Choroid plexus epithelial cell (primary cell): Measurements from ENCODE around the gene FCER2.
"Not testable (repeated sequence)": the region's sequence is repeated elsewhere in the genome, so short reads cannot be mapped to it uniquely, and the experiment has no call there.

Experiments used
- DNase-seq: peaks from one replicate; pipeline ENCODE4 v3.0.0-alpha.2; 2010; ENCODE audit warnings: low read depth
- H3K4me3 ChIP-seq: 2 replicates; pipeline ENCODE4 v1.5.1; 2011; ENCODE audit warnings: low read depth, mild to moderate bottlenecking, control low read depth, low read length, moderate library complexity
- TF ChIP-seq, protein P1 (sequence below): conservative IDR thresholded peaks from 2 replicates; pipeline ENCODE4 v1.5.1; 2011; ENCODE audit warnings: low read depth, mild to moderate bottlenecking, control low read depth, inconsistent platforms, low read length, moderate library complexity

Gene FCER2

DNA sequence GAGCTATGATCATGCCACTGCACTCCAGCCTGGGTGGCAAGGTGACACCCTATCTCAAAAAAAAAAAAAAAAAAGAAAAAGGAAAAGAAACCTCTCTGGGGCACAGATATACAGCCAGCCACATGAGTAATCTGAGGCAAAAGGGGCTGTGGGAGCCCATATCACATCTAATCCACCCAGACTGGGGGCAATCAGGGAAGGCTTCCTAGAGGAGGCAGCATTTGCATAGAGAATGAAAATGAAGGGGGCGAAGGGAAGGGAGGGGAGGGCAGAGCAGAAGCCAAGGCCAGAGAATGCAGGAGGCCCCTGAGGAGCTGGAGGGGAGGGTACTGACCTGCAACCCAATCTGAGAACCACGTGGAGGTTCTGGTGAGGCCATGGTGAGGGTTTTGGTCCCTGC, 51.8 kb downstream of the FCER2 start:
- TF ChIP-seq, protein P1, sequence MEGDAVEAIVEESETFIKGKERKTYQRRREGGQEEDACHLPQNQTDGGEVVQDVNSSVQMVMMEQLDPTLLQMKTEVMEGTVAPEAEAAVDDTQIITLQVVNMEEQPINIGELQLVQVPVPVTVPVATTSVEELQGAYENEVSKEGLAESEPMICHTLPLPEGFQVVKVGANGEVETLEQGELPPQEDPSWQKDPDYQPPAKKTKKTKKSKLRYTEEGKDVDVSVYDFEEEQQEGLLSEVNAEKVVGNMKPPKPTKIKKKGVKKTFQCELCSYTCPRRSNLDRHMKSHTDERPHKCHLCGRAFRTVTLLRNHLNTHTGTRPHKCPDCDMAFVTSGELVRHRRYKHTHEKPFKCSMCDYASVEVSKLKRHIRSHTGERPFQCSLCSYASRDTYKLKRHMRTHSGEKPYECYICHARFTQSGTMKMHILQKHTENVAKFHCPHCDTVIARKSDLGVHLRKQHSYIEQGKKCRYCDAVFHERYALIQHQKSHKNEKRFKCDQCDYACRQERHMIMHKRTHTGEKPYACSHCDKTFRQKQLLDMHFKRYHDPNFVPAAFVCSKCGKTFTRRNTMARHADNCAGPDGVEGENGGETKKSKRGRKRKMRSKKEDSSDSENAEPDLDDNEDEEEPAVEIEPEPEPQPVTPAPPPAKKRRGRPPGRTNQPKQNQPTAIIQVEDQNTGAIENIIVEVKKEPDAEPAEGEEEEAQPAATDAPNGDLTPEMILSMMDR, result no peak
- DNase-seq, result no peak
- no peak overlapping the region for H3K4me3 ChIP-seq

DNA sequence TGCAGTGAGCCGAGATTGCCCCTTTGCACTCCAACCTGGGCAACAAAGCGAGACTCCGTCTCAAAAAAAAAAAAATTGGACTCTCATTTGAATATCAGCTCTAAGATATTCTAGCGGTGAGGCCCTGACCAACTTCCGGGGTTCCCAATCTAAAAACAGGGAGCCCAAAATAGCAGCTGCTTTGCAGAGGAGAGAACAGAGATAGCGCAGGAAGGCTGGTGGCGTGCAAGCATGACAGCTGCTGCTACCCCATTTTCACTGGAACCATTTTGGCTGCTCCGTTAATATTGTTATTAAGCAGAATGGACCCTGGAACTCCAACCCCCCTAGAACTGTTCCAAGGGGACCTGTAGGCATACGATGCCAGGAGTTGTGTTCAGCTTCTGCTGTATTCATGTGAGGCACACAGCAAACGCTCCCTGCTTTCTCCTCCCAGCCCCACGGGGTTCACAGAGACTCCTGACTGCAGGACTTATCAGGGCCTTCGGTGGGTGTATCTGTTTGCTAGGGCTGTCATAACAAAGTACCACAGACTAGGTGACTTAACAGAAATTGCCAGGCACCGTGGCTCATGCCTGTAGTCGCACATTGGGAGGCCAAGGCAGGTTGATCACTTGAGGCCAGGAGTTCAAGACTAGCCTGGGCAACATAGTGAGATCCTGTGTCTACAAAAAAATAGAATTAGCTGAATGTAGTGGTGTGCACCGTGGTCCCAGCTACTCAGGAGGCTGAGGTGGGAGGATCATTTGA, 53.5 kb downstream of the FCER2 start:
- H3K4me3 ChIP-seq, result no peak overlapping the region
- DNase-seq, result no peak
- TF ChIP-seq, protein P1, result no peak

DNA sequence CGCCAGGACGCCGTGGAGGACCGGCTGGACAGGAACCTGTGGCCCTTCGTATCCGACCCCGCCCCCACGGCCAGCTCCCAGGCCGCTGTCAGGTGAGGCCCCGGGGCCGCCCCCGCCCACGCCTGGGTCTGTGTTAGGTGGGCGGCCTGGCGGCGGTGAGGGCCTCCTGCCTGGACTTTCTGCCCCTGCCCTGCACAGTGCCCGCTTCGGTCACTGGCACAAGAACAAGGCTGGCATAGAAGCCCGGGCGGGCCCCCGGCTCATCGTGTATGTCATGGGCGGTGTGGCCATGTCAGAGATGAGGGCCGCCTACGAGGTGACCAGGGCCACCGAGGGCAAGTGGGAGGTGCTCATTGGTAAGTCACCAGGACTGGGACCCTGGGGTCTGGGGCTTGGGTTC, 54.8 kb downstream of the FCER2 start:
- TF ChIP-seq, protein P1, result no peak
- H3K4me3 ChIP-seq, result no peak overlapping the region
- DNase-seq, result no peak

DNA sequence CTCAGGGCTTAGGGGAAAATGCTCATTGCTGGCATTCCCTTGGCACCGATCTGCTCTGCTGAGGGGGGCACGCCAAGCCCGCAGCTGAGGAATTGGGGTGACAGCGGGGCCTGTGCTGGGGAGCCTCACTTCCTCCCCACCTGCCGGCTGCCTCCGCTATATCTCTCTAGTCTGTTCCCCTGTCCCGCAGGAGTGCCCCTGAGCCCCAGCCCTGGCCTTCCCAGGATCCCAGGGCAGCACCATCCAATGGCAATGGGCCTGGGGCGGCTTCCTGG, 55.6 kb downstream of the FCER2 start:
- H3K4me3 ChIP-seq, result no peak overlapping the region
- TF ChIP-seq, protein P1, result no peak
- DNase-seq, result no peak

DNA sequence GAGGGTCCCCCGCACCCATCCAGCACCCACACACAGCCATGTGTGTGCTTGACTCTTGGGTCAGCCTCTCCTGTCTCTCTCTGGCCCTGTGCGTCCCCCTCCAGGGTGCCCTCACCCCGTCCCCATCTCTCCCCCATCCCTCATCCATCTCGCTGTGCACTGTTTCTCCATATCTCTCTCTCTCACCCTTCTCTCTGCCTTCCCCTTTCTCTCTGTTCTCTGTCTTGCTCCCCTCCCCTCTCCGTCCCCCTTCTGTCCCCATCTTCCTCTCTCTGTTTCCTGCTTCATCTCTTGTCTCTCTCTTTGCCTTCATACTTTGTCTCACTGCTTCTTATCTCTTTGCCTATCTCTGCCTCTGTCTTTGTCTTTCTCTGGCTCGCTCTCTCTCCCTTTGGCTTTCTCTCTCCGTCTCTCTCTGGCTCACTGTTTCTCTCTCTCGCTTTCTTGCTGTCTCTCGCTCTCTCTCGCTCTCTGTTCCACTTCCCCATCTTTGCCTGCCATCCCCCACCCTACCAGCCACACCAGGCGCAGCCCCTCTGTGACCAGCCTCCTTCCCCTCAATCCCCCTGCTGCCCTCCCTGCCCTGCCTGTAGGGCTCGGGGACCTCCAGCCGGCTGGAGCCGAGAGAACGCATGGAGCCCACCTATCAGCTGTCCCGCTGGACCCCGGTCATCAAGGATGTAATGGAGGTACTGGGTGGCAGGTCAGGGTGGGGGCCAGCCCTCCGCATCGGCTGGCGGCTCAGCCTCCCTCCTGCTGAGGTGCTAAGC, 56.1 kb downstream of the FCER2 start:
- TF ChIP-seq, protein P1, result no peak
- H3K4me3 ChIP-seq, result no peak overlapping the region
- no peak for DNase-seq

DNA sequence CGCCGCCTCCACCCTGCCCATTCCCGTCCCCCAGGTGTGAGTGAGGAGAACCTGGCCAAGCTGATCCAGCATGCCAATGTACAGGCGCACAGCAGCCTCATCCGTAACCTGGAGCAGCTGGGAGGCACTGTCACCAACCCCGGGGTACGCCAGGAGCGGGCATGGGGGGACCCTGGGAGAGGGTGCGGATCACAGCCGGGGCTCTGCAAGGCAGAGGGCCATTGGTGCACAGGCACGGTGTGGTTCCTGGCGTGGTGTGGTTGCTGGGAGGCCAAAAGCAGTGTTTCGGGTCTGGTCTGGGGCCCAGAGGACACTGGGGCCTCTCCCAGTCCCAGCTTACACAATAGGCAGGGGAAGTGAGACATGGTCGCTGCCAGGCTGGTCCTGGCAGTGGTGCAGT, 56.8 kb downstream of the FCER2 start:
- H3K4me3 ChIP-seq, result no peak overlapping the region
- no peak for DNase-seq
- TF ChIP-seq, protein P1, result no peak

DNA sequence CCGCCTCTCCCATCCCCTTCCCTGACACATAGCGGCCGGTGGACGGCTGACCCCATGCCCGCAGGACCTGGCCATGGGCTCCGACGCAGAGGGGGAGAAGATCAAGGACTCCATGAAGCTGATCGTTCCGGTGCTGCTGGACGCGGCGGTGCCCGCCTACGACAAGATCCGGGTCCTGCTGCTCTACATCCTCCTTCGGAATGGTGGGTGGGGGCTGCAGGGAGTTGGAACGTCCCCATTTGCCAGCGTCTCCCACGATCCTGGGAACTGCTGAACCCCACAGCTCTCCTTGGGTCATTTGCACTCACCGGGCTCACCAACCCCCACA, 57.4 kb downstream of the FCER2 start:
- TF ChIP-seq, protein P1, result no peak
- no peak for DNase-seq
- H3K4me3 ChIP-seq, result no peak overlapping the region

DNA sequence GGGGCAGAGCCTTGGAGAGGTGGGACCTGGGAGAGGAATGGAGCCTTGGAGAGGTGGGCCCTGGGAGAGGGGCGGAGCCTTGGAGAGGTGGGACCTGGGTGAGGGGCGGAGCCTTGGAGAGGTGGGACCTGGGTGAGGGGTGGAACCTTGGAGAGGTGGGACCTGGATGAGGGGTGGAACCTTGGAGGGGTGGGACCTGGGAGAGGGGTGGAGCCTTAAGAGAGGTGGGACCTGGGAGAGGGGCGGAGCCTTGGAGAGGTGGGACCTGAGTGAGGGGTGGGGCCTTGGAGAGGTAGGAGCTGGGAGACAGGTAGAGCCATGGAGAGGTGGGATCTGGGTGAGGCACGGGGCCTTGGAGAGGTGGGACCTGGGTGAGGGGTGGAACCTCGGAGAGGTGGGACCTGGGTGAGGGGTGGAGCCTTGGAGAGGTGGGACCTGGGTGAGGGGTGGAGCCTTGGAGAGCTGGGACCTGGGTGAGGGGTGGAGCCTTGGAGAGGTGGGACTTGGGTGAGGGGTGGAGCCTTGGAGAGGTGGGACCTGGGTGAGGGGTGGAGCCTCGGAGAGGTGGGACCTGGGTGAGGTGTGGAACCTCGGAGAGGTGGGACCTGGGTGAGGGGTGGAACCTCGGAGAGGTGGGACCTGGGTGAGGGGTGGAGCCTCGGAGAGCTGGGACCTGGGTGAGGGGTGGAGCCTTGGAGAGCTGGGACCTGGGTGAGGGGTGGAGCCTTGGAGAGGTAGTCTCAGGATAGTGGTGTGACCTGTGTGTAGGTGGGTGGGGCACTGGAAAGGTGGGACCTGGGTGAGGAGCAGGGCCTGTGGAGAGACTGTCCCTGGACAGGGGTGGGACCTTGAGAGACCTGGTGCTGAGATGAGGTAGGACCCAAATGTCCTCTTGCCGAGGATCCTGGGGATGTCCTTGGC, 58.0 kb downstream of the FCER2 start:
- peak; percentile 37 for DNase-seq
- not testable (repeated sequence) for H3K4me3 ChIP-seq
